Esophagus muscularis mucosa (tissue), 4 donors: ENCODE measurements around the gene CFAP90.

Source experiments
- CTCF ChIP-seq, 3 experiments: fragments of 200-600 bp in 2 of 3; fragments of 450-650 bp in 1 of 3; sonication (generic) in 2 of 3; IDR thresholded peaks; one replicate each; pipeline ENCODE4 v1.5.1; 2017 to 2019; ENCODE audit warnings: antibody characterized with exemption in 3 of 3, mild to moderate bottlenecking in 2 of 3, moderate library complexity in 1 of 3
- EP300 ChIP-seq: sonication (generic); formaldehyde crosslinking; IDR thresholded peaks from one replicate; pipeline ENCODE4 v1.6.1; 2017; ENCODE audit warnings: antibody characterized with exemption
- POLR2A ChIP-seq: fragments of 450-650 bp; IDR thresholded peaks from one replicate; pipeline ENCODE4 v1.6.1; 2017; ENCODE audit warnings: antibody characterized with exemption, moderate library complexity, mild to moderate bottlenecking, low read depth
- POLR2AphosphoS5 ChIP-seq, 2 donors: sonication (generic); formaldehyde crosslinking; IDR thresholded peaks; one replicate each; pipeline ENCODE4 v1.6.1; 2017; ENCODE audit warnings: antibody characterized with exemption in 2 of 2

DNA sequence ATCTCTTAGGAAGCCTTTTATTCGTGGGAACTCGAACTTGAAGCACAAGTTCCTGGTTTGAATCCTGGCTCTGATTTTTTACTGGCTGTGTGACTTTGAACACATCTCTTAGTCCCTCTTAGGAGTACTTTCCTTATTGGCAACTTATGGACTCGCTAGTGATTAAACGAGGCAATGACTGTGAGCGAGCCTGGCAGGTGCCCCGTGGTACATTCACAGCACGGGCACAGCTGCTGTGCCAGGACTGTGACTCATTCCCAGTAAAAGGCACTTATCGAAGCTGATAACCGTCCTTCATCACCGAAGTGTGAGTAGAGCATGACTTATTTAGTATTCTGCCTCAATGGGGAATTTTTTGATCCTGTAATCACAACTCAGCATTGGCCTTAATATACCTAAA, 22.7 kb downstream of the CFAP90 start:
- no peak for TF ChIP-seq CTCF (IDR thresholded peaks at IDR 0.05)
- TF ChIP-seq POLR2A: no peak
- TF ChIP-seq POLR2AphosphoS5 (IDR thresholded peaks at IDR 0.05): no peak
- no peak for TF ChIP-seq EP300
